HG02623 (cell line): ENCODE data around the gene RASGRF2.
"Not testable (repeated sequence)": the region's sequence is repeated elsewhere in the genome, so short reads cannot be mapped to it uniquely, and the experiment has no call there.

ENCODE experiments used
- ATAC-seq: cut with Tn5 transposase; IDR thresholded peaks from one replicate; pipeline ENCODE4 v1.9.1; 2021; ENCODE audit warnings: moderate library complexity; ENCODE audit not compliant: unreplicated experiment

The RASGRF2 gene

DNA sequence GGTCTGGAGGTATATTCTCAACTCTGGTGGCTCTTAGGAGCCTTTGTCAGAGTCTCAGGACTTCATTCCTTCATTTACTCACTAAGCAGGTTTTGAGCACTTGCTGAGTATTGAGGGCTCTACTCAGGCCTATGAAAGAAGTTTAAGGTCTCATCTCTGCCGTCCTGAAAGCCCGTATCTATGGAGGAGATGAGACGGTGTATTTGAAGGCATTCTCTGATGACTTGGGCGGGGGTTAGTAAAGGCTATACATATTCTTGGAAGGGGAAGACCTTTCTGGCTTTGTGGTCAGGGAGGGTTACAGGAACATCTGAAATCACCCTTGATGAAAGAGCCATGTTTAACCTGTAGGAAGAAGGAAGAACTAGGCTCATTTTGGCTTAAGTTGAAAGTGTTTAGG, 21.9 kb downstream of the RASGRF2 start:
- ATAC-seq, result no peak

DNA sequence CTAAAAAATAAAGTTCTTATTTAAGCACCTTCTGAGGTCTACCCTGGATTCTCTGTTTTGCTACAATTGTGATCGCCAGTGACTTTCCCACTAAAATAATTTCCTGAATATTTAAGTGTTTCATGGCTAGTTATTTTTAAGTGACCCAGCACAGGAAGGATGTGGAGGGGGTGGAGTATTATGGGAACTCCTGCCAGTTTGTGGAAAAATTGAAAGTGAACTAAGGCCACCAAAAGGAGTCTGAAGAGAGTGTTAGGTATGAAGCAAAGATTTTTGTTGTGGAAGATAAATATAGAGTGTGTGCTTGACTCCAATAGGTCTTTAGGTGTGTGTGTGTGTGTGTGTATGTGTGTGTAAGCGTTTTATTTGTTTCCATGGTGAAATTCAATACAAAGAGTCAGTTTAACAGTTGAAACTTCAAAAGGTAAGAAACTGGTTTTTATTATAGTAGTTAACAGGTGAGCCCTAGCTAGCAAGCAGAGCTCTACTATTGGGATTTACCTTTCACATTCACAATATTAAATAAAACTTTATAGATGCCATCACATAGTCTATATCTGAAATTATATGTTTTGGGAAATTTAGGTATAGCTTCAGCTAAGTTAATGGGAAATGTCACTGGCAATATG, 25.6 kb downstream of the RASGRF2 start:
- no peak for ATAC-seq

DNA sequence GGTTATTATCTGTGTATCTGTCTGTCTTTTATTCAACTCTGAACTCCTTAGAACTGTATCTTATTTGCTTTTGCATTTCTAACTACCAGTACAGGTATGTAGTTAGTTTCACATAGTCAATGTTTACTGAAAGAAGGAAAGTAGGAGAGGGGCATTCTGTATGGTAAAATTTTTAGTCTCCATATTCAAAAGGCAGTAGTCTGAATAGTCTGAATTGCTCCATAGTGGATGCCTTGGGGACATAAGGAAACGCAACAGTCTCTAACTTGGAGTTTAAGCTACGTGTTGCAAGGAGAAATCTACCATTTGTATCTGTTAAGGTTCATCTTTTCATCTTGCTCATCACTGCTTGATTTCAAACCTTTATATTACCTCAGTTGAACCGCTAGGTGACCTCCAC, 26.2 kb downstream of the RASGRF2 start:
- ATAC-seq, result no peak

DNA sequence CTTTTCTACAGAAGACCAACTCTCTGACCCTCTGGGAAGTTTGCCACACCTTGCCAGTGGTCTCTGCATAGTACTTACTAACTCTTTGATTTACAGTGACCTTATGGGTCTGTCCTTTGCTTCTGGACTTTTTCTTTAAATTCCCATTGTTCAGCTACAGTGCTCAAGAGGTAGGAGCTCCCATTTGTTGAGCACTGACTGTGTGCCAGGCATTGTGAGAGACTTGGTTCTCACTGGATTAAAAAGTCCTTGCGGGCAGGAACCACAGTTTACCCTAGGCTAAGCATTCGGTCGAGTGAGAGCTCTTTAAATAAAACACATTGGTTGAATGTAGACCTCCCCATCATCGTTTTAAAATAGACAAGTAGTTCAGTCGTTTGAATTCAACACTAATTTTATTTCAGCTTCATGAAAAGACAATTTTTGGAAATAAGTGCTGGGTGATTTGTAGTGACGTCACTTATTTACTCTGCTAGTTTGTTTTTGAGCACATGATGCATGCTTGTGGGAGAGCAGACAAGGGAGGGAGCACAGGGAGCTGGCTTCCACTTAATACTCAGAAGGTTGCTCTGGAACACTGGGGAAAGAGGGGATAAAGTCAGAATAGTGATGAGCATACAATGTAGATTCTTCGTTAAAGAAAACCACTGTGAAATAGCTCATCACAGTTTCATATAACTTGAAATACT, 27.1 kb downstream of the RASGRF2 start:
- ATAC-seq, result no peak

DNA sequence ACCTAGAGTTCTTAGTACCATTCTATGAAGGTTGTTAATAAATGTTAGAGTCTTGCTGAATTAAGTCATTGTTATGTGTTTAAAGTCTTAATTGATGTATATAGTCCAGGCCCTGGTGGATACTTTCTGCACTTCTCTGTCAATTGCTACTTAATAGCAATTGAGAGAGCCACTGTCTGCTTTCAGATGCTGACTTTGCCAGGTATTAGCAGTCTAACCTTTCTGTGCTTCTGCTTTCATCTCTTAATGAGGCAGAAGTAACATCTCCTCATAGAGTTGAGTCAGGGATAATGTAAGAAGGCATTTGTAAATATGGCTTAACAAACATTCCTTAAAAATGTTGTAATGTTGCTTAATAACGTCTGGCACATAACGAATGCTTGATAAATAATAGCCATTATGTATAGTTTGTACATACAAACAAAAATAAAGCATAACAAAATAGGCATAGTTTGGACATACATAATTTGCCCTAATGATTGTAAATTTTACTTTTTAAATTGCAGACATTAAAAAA, 28.3 kb downstream of the RASGRF2 start:
- ATAC-seq, result no peak

DNA sequence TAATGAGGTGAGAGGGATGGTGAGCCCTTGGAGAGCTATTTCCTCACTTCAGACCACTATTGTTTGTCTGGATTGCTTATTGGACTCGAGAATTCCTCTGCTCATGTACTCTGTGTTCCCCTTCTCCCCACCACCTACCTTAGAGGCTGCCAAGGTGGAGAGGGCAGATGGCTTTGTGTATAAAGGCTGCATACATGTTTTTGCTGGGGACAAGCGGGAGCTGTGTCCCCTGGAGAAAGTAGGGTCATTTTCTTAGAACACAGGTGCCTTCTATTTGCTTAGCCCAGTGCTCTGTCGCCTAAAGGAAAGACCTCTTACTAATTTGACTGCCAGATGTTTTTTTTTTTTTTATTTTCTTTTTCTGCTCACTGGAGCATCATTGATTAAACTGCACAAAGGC, 29.7 kb downstream of the RASGRF2 start:
- ATAC-seq, result no peak

DNA sequence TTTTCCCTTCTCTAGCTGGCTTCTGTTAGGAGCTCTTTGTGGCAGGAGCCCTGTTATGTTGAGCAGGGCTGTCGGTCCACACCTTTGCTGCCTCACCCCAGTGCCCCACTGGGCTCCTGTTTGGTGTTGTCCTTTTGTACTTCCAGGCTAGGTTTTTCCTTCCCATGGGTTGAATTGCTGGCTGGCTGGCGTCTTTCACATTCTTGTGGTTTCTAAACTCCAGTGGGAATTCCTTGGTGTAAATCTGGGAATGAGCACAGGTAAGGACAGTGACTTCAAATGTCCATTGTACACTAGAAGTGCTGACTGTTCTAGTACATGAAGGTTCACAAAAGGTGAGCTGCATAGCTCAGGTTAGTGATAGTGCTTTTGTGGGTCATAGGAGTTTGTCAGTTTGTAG, 30.4 kb downstream of the RASGRF2 start:
- ATAC-seq, result no peak

DNA sequence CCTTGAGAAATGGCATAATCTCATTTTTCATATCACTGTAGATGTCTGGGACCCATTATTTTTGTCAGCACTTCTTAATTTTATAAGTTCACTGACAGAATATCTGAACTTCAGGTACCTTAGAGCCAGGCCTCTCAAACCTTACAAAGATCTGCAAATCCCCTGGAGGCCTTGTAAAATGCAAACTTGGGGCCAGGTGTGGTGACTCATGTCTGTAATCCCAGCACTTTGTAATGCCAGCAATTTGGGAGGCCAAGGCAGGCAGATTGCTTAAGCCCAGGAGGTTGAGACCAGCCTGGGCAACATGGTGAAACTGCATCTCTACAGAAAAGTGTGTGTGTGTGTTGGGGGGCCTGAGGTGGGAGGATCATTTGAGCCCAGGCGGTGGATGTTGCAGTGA, 30.8 kb downstream of the RASGRF2 start:
- ATAC-seq, result no peak

DNA sequence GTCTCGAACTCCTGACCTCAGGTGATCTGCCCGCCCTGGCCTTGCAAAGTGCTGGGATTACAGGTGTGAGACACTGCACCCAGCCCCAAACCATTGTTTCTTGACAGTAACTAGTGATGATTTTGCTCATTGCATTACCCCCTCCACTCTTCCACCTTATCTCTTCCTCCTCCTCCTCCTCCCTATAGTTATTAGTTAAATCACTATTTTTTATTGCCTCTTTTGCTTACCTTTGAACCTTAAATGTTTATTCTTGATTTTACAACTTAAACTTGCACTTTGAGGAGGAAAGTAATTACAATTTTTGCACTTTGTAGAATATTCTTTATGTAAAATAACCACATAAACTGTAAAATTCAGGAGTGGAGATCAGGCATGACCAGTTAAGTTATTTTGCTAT, 35.7 kb downstream of the RASGRF2 start:
- ATAC-seq, result no peak

DNA sequence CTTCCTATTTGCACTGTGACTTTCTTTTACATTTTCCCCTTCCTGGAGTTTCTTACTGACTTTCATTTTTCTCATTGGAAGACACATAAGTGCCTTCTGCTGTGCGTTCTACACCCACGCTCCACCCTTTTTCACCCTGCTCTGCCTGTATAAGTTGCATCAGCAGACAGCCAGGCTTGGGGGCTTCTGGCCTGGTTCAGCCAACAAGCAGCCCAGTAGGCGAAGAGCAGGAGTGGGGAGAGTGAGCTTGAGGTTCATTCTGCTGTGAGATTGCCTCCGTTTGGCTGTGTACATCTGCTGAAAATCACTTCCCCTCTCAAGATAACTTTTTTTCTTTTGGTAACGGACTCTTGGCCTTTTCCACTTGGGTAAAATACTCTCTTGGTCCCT, 38.4 kb downstream of the RASGRF2 start:
- no peak for ATAC-seq

DNA sequence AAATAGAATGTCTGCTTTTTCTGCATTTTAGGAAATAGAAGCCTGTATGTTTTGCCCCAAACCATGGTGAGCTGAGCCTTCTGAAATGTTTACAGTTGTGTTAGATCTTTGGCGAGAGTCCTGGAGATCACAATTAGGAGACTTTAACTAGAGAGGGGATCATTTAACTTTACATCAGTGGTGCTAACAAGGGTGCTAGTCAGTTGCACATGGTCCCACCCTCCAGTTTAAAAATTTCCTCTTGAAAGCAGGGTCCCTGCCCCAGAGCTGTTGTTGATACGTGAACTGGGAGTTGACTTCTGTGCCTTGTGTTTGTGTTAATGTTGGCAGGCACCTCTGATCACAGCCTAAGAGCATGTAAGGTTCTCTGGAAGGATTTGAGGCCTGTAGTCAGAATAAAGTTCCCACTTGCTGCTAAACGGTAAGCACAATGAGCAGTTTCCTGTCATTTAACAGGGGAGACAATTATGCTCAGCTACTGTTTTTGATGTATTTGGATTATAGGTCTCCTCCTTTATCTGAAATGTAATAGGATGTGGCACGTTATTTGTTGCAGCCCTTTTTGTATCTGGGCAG, 43.7 kb downstream of the RASGRF2 start:
- ATAC-seq, result no peak

DNA sequence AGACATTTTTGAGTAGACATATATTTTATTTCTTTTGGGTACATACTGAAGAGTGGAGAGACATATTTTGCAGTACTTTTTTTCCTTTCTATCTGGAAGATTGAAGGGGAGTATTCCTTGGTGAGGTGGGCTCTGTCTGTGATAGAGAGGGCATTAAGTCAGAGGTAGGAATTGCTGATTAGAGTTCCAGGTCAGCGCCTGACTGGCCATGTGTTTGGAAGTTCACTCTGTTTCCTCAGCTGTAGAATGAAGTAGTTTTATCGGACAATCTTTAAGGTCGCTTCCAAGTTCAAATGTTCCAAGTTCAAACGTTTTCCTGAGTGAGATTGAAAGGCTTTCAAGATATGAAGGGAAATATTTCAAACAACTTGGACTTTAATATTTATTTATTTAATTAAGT, 45.5 kb downstream of the RASGRF2 start:
- no peak for ATAC-seq

DNA sequence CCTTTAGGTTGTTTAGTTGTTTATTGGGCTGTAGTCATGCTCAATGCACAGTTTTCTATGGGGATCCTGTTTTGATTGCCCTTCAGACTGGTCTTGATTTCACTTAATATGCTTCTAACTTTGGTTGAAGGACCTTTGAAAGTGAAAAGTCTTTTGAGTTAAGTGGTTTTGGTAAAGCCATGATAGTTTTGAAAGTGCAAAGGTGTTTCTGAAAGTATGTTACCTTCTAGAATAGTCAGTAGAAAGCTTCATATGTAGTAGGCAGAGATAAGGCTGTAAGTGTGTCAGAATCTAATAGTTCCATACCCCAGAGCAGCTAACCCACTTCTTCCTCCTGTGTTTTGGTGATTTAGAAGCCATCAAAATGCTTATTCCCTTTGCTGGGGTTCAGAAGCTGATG, 46.1 kb downstream of the RASGRF2 start:
- no peak for ATAC-seq

DNA sequence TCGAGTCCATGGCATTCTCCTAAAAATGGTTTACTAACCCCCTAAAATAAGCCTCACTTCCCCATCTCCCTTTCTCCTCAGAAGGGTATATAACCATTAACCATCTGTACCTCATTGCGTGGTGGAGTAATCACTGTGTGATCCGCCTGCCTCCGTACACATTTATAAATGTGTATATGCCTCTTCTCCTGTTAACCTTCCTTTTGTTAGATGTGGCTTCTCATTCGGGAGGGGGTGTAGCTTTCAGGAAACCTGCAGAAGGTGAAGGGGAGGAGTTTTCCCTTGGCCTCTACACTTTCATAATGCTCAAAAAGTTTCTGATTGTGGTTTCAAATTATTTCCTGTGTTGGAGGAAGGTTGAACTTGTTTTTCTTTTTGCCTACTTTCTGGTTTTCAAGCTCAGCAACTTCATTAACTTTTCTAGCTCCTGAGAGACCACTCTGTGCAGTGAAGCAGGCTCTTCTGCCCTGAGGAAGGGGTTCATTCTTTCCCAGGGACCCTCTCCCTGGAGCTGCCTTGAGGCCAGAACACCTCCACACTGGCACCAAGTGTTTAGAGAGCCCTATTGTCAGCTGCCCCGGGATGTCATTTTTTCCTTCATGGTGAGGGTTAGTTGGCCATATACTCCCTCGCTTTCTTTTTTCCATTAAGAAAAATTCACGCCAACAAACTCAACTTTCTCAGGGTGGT, 46.9 kb downstream of the RASGRF2 start:
- ATAC-seq, result no peak

DNA sequence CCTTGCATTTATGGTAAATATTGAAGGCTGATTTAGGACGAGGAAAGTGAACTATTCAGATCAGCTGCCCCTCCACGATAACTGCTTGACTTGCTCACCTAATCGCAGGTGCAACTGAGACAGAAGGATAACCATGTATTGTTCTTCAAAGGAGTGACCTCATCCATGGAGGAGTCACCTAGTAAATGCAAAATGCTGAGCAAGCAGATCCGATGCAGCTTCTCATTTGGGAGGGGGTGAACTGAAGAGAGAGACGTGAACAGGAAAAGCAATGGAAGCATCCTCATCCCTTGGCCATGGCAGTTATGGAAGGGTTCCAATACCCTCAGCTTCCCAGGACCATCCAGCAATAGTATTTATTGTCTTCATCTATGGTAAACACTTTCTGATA, 47.5 kb downstream of the RASGRF2 start:
- ATAC-seq, result no peak

DNA sequence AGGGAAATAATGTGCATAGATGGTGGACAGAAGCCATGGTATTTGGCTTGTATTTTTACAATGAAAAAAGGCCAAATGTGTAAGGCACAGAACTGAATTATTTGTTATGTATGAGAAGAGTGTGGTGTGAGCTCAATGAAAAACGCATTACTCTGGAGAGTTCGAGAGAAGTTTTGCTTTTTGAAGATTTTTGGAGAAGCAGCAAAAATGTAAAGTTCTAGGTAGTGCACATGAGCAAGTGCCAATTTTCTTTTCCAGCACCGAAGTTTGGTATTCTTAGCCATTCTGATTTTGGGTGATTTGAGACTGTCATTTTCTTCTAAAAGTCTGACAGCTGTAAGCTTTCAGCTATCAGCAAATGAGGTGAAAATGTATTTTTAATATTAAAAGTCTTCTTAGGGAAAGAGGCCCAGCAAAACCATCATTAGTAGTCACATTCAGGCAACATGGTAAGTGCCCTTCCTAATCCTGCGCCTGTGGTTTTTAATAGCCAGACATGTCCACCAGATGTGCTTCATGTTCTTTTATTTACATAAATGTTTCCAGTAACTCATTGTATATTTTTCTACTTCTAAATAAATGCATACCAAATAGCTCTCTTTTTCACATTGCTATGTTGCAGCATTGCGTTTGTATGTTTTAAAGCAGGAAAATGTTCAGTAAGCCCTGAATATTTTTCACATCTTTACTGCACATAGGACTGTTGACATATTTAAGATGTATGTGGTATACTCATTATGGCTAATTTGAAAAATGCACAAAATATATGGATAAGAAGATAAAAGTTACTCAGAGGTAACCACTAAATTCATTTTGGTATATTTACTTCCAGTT, 50.4 kb downstream of the RASGRF2 start:
- no peak for ATAC-seq

DNA sequence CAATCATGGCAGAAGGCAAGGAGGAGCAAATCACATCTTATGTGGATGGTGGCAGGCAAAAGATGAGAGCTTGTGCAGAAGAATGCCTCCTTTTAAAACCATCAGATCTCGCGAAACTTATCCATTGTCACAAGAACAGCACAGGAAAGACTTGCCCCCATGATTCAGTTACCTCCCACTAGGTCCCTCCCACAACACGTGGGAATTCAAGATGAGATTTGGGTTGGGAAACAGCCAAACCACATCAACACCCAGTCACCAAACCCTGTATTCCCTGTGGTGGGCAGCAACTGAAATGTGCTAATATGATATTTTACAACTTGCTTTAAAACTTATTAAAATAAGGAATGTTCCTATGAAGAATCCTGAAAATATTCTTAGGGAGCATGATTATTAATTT, 54.2 kb downstream of the RASGRF2 start:
- ATAC-seq, result no peak

DNA sequence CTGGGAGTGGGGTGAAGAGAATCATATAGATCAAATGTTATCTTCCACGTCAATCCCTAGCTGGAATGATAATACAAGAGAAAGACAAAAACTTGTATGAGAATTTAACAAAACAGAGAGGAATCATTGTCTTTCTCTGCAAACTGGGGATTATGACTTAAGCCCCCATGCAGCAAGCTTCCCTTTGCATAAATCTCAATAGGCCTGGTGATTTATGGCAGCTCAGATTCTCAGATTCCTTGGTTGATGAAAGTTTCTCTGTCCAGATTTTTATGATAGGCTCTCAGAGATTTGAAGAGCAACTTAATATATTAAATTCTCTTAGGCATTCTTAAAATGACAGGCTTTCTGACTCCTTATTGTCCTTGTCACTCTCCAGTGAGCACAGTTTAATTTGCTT, 56.0 kb downstream of the RASGRF2 start:
- ATAC-seq, result no peak

DNA sequence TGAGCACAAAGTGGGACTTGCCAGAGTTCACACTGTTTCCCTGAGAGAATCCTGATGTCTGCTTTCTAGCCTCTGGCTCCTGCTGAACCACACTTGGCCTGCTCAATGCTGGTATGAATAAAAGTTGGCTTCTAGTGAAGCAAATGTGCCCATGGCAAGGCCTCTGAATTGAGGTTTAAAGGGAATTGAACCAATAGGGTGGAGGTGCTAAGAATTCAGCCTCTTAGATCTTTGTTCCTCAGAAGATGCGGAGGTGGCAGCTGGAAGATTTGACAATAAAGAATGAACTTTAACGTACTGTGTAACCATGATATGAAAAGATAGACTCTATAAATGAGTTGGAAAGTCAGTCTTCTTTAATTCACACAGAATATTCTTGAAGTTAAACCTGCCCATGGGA, 57.2 kb downstream of the RASGRF2 start:
- ATAC-seq, result no peak

DNA sequence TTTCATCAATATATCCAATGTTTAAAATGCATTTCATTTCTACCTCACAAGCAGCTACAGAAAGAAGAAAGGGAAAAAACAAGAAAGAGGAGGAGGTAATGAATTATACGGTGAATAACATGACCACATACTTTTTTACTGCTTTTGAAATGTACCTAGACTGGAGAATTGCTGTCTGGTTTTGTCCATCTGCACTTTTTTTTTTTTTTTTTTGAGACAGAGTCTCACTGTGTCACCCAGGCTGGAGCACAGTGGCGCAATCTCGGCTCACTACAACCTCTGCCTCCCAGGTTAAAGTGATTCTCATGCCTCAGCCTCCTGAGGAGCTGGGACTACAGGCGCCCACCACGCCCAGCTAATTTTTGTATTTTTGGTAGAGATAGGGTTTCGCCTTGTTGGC, 58.4 kb downstream of the RASGRF2 start:
- ATAC-seq, result not testable (repeated sequence)

DNA sequence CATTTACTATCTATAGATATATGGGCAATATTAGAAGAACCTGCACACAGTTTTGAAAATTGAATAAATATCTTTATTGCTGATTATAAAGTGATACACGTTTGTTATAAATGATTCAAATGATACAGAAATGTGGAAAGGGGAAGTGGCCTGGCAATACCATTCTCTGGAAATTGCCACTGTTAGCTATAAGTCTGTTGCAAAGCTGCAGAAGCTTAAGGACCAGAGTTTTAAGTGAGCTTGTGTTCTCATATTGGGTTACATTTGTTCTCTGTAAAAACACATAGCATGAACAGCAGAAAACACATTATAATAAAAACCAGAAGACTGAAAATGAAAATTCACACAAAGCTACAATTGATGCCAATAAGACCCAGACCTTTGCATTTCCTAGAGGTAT, 59.6 kb downstream of the RASGRF2 start:
- no peak for ATAC-seq
